DMS153 treated with DMSO at 0.1 percent for 48 hours (cell line): ENCODE data around the gene UPB1.

Source experiments
- DNase-seq: peaks from one replicate; lab custom pipeline; 2025; ENCODE audit not compliant: unreplicated experiment; lab: John Stamatoyannopoulos, UW

Gene UPB1

DNA sequence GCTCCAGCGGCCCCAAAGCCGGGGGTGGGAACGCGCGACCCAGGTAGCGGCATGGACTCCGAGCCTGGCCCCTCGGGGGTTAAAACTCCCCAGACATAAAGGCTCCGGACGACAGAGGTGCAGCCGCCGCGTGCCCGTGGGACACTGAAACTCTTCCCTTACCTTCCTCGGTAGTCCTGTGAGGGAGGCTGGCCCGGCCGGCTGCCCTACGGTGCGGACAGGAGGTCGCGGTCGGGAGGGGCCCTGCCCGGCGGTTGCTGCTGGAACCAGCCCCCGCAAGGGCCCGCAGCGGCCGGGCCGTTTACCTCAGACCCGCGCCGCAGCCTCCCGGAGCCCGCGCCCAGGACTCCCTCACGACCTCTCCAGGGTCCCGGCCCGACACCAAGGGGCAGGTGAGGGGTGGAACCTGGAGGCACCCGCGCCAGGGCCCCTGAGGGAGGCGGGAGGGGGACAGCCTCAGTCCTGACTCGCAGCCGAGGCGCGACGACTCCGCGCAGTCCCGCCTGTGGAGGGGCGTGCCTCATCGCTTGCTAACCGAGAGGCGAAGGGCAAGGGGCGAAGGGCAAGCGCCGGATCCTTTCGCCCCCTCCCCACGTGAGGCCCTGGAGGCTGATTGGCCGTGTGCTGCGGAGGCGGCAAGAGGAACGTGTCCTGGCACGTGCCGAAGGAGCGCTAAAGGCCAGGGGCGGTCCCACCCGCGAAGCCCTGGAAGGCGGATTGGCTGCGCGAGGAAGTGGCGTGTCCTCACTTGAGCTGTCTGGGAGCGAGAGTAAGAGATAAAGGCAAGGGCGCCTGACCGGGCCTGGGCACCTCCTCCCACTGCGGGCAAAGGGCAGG lies at the start of gene UPB1:
Gene UPB1 (plus strand): TSS at position 805 of the 837 bp plus-strand sequence. CDS start 72 bp downstream, outside the sequence.
- no peak for DNase-seq

DNA sequence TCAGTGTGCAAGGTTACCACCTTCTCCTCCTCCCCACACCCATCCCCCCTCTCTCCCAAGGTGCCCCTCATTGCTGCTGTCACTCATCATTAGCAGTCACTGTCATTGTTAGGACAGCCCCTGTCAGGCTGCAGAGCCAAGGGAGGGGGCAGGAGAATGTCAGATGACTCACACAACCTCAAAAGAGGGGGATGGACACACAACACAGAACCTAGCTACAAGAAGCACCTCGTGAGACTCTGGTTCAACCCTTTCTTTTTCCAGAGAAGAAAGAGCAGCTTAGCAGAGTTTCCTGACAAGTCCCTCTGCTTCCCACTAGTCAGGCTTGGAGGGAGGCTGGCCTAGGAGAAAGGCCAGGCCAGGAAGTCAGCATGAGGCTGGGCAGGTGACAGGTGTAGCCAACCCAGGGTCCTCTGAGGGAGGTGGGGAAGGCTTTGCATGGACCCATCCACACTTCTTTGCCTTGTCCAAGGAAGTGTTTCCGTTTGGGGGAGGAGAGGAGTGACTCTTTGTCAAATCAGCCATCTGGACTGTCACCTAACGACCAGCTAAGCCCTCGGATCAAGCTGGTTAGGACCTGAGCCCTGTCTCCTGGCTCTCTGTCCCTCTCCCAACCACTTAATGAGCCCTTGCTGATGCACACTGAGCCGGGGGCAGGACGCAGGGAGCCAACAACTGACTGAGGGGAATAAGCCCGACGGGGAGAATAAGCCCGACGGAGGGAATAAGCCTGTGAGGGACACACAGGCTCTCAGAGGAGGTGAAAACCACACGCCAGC lies 49.5 kb upstream of the UPB1 start:
- no peak for DNase-seq

DNA sequence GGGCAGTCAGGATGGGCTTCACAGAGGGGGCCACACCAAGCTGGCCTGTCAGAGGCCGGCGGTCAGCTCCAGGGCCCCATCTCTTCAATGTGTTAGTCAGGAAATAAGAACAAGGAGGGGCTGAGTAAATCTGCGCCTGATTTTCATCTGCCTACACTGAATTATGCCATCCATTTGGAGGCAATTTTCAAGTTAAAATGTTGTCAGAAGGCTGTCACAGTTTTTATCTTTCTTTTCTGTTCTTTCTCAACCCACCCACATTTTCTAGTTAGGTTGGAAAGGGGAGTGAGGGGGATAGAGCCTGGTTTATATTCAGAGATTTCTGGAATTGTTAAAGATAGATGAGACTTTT lies 48.9 kb upstream of the UPB1 start:
- no peak for DNase-seq

- no peak for DNase-seq
These were observed 44.5 kb upstream of the UPB1 start for GRCh38 chr22:24450610-24451009.

DNA sequence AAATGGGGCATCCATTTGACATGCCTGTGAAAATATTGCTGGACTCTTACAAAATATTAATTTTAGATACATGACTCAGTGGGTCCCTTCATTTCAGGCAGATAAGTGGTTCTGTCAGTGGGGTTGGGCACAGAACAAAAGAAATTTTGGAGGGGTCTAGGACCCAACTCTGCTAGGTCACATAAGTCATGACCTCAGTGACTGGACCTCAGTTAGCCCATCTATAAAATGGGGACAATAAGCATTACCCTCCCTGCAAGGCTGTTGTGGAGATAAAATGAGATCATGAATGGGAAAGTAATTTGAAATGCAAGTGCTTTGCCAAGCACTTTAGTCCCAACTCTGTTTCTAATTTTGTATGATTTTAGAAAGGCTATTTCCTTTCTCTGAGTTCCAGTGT lies 44.0 kb upstream of the UPB1 start:
- no peak for DNase-seq

DNA sequence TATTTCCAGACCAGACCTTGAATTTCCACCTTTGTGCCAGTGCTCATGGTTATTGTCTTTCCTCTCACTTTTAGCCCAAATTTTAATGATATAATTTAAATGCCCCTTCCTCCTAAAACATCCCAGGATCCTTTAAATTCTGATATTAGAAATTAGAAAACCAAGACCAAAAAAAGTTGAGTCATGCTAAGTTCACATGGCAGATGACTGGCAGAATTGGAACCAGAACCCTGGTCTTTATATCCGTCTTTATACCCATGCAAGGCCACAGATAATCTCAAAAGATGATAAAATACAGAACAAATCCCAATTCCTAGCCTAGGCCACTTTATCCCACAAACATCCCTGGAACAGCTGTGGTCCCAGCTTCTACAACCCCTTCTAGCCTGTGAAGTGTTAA lies 41.3 kb upstream of the UPB1 start:
- no peak for DNase-seq

DNA sequence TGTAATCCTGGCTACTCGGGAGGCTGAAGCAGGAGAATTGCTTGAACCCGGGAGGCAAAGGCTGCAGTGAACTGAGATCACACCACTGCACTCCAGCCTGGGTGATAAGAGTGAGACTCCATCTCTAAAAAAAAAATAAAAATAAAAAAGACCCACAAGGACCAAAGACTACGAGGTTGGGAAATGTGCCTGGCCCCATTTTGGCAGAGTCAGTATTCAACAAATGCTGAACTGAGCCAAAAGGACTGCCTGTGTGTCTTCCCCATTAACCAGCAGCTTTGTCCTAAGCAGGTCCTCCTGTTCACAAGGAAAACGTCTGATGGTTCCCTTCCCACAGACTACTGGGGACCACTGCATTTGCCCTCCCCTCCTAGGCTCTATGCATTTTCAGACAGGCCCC lies 40.1 kb upstream of the UPB1 start:
- no peak for DNase-seq

- no peak for DNase-seq
These were observed 39.2 kb upstream of the UPB1 start for GRCh38 chr22:24455751-24456426.

GRCh38 chr22:24457894-24458420 lies 37.2 kb upstream of the UPB1 start:
- no peak for DNase-seq

- DNase-seq, result no peak
These were observed 35.2 kb upstream of the UPB1 start for GRCh38 chr22:24459911-24460310.

GRCh38 chr22:24460418-24461089 lies 34.6 kb upstream of the UPB1 start:
- DNase-seq, result no peak

DNA sequence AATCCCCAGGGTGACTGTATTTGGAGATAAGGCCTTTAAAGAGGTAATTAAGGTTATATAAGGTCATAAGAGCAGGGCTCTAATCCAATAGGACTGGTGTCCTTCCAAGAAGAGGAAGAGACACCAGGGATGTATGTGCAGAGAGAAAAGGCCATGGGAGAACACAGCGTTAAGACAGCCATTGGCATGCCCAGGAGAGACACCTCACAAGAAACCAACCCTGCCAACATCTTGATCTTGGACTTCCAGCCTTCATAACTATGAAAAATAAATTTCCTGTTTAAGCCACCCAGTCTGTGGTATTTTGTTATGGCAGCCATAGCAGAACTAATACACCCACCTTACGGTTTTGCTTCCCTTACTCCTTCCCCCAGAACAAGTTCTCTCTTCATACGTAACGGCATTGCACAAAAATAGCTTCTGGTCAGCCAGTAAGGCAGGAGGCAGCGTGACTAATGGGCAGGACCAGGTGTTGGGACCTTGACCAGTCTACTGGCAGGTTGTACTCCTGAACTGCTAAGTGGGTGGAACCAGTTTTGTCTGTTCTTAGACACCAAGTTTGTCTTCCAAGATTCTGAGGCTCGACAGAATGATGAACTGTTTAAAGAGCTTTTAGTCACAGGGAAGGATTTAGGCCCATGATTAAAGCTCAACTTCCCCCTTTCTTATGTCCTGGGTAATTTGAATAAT lies 31.9 kb upstream of the UPB1 start:
- DNase-seq, result no peak

DNA sequence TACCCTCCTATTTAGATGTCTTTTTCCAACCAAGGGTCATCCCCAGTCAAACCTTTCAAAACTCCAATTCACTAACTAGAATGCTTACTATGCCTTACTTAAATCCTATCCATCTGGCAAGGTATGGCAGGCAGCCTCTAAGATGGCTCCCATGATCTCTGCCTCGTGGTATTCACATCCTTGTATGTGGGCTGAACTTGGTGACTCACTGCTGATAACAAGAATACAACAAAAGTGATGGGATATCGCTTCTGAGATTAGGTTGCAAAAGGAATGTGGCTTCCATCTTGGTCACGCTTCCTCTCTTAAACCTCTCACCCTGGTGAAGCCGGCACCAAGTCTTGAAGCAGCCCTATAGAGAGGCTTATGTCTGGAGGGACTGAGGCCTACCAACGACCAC lies 29.6 kb upstream of the UPB1 start:
- no peak for DNase-seq

- DNase-seq, result no peak
These were observed 29.2 kb upstream of the UPB1 start for GRCh38 chr22:24465975-24466374.

- DNase-seq, result no peak
These were observed 28.3 kb upstream of the UPB1 start for GRCh38 chr22:24466716-24467328.

DNA sequence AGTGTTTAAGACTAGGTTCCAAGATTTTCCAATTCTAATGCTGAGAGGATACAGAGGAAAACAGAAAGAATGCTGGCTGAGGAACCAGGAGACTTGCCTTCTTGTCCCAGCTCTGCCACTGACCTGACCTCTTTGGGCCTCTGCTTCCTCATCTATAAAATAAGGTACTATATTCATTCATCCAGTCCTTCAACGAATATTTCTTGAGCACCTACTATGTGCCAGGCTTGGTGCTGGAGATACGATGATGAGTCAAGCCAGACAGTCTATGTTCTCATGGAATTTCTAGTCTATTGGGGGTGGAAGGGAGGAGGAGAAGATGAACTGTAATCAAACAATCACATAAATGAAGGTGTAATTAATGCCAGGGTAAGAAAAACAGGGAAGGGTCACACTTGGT lies 27.8 kb upstream of the UPB1 start:
- DNase-seq, result no peak

DNA sequence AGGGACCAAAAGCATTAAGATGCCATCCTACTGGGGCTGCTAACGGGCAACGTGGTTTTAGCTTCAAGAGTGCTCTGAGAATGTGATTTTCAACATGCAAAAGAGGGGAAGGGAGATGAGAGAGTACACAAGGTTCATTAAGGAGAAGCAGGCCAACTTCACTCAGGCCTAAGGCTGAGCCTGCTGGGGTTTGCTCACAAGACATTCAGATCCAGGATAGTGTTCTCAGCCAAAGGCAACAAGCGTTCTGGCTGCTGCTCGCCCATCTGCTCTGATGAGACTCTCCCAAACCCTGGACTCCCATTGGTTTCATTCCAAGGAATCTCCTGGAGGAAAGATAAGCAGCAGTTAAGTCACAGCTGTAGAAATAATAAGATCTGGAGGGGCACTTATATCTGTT lies 23.6 kb upstream of the UPB1 start:
- no peak for DNase-seq

DNA sequence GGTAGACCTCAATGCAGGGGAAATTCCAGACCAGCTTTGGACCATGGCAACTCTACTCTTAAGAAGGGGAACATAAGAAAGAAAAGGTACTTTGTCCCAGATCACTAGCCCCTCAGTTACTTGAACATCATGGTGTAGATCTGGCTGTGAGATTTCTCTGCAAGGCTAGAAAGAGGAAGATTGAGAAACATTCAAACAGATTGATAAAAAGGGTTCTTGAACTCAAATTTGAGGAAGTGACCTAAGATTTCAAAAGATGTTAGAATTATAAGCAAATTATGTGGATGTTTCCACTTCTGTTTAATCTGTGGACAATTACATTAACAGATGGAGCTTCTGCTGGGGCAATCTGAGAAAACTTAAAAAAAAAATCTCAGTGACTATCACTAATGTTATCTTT lies 21.8 kb upstream of the UPB1 start:
- no peak for DNase-seq

DNA sequence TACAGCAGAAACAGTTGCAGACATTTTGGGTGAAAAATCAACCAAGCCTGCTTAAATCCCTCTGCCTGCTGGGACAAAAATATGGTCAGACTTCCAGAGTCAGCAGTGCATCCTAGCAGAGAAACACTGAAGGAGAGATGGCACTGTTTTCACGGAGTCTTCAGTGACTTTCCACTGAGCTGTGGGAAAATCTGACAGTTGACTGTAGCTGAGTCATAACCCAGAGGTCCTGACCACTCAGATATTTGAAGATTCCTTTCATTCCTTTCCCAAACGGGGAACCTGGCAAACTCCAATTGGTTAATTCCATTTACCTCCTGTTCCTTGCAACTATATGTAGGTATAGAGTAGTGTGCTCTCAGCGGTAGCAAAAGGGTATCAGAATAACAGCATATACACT lies 20.9 kb upstream of the UPB1 start:
- no peak for DNase-seq

GRCh38 chr22:24474649-24475255 lies 20.4 kb upstream of the UPB1 start:
- DNase-seq, result no peak
